CD14-positive monocyte (primary cell): Measurements from ENCODE around the gene C5orf47. TPM values are rescaled to one million over a fixed set of nuclear protein-coding genes. Genes with fewer than 3 reads are reported as not detected.

Experiments
- DNase-seq, 3 donors: peaks; one replicate each; pipeline ENCODE4 v3.0.0-alpha.2; 2011 to 2022
- H2AFZ ChIP-seq: 2 replicates; pipeline ENCODE4 v1.6.0; 2012; ENCODE audit warnings: mild to moderate bottlenecking, low read depth, low read length, inconsistent platforms; ENCODE audit not compliant: insufficient read depth, poor library complexity, severe bottlenecking
- H3K27ac ChIP-seq, 2 donors: 1 replicate in 1 of 2; 2 replicates in 1 of 2; pipeline ENCODE4 v1.5.1; 2012 to 2013; ENCODE audit warnings: low read length in 2 of 2, control low read depth in 1 of 2, inconsistent platforms in 1 of 2, low read depth in 1 of 2, mild to moderate bottlenecking in 1 of 2
- H3K27me3 ChIP-seq, 2 donors: one replicate each; pipeline versions ENCODE4 v1.6.0 to v1.6.1; 2011 to 2013; ENCODE audit warnings: low read length in 2 of 2; ENCODE audit not compliant: control insufficient read depth in 2 of 2, insufficient read depth in 2 of 2
- H3K36me3 ChIP-seq, 2 donors: replicated peaks in 1 of 2; 1 replicate in 1 of 2; 2 replicates in 1 of 2; pipeline versions ENCODE4 v1.5.1 to v1.6.1; 2012 to 2013; ENCODE audit warnings: low read length in 2 of 2, control low read depth in 1 of 2, inconsistent platforms in 1 of 2, mild to moderate bottlenecking in 1 of 2; ENCODE audit not compliant: insufficient read depth in 2 of 2, control insufficient read depth in 1 of 2
- H3K4me1 ChIP-seq, 2 donors: 1 replicate in 1 of 2; 2 replicates in 1 of 2; pipeline versions ENCODE4 v1.5.1 to v1.6.1; 2012 to 2013; ENCODE audit warnings: low read length in 2 of 2, control low read depth in 1 of 2, inconsistent platforms in 1 of 2, mild to moderate bottlenecking in 1 of 2, moderate library complexity in 1 of 2; ENCODE audit not compliant: insufficient read depth in 2 of 2, control insufficient read depth in 1 of 2
- H3K4me2 ChIP-seq: replicated peaks from 2 replicates; pipeline ENCODE3; 2012; ENCODE audit warnings: low read length, moderate library complexity, mild to moderate bottlenecking; ENCODE audit not compliant: poor library complexity, severe bottlenecking; ENCODE audit errors: extremely low read depth
- H3K4me3 ChIP-seq, 3 experiments: fragments of 200-600 bp in 1 of 3; sonication (generic) in 1 of 3; replicated peaks in 1 of 3; 1 replicate in 2 of 3; 2 replicates in 1 of 3; pipeline ENCODE4 v1.5.1; 2011 to 2013; ENCODE audit warnings: low read length in 3 of 3, mild to moderate bottlenecking in 3 of 3, control low read depth in 2 of 3, low read depth in 2 of 3, inconsistent platforms in 1 of 3, moderate library complexity in 1 of 3
- H3K79me2 ChIP-seq: 2 replicates; pipeline ENCODE4 v1.6.0; 2012; ENCODE audit warnings: mild to moderate bottlenecking, control low read depth, inconsistent platforms, low read length, moderate library complexity; ENCODE audit not compliant: insufficient read depth
- H3K9ac ChIP-seq: 2 replicates; pipeline ENCODE4 v1.6.0; 2017; ENCODE audit warnings: low read length, mild to moderate bottlenecking; ENCODE audit not compliant: insufficient read depth, poor library complexity, severe bottlenecking
- H3K9me3 ChIP-seq, 2 donors: replicated peaks in 1 of 2; 1 replicate in 1 of 2; 2 replicates in 1 of 2; pipeline versions ENCODE4 v1.5.1 to v1.6.1; 2012 to 2013; ENCODE audit warnings: low read length in 2 of 2, control low read depth in 1 of 2; ENCODE audit not compliant: control insufficient read depth in 1 of 2, insufficient read depth in 1 of 2
- H4K20me1 ChIP-seq: 2 replicates; pipeline ENCODE4 v1.6.0; 2012; ENCODE audit warnings: mild to moderate bottlenecking, low read length, control low read depth, moderate library complexity; ENCODE audit not compliant: insufficient read depth
- H3K27ac Mint-ChIP-seq, 7 donors: one replicate each; pipeline ENCODE4 v1.8.0; 2020; ENCODE audit warnings: mild to moderate bottlenecking in 7 of 7, mixed read lengths in 7 of 7, moderate library complexity in 6 of 7, inconsistent platforms in 2 of 7
- H3K27me3 Mint-ChIP-seq, 3 donors: one replicate each; pipeline ENCODE4 v1.8.0; 2021 to 2022; ENCODE audit warnings: low read depth in 3 of 3, mild to moderate bottlenecking in 3 of 3, mixed read lengths in 3 of 3, moderate library complexity in 3 of 3, inconsistent platforms in 1 of 3
- H3K36me3 Mint-ChIP-seq, 2 donors: one replicate each; pipeline ENCODE4 v1.8.0; 2020; ENCODE audit warnings: mixed read lengths in 2 of 2, inconsistent platforms in 1 of 2, mild to moderate bottlenecking in 1 of 2
- H3K4me1 Mint-ChIP-seq: one replicate; pipeline ENCODE4 v1.8.0; 2020; ENCODE audit warnings: mild to moderate bottlenecking, mixed read lengths
- H3K4me3 Mint-ChIP-seq, 2 donors: one replicate each; pipeline ENCODE4 v1.8.0; 2020; ENCODE audit warnings: mild to moderate bottlenecking in 2 of 2, mixed read lengths in 2 of 2, moderate library complexity in 1 of 2
- H3K9me3 Mint-ChIP-seq, 7 donors: one replicate each; pipeline ENCODE4 v1.8.0; 2020 to 2022; ENCODE audit warnings: mixed read lengths in 7 of 7, mild to moderate bottlenecking in 6 of 7, moderate library complexity in 6 of 7, inconsistent platforms in 2 of 7
- CTCF ChIP-seq: fragments of 200-600 bp; IDR thresholded peaks from one replicate; pipeline ENCODE4 v1.8.0; 2022; ENCODE audit warnings: antibody characterized with exemption, mild to moderate bottlenecking
- WGBS: methylation state at CpG from one replicate; pipeline ENCODE4 v1.1.5; 2013; ENCODE audit warnings: missing lambda C conversion rate; ENCODE audit not compliant: insufficient coverage; 5-methylcytosine and 5-hydroxymethylcytosine counted together
- intact Hi-C, 2 donors: fragments of 100-400 bp; cut with micrococcal nuclease; formaldehyde crosslinking; loops; one replicate each; pipeline versions ENCODE4 v1.15.0 to v1.15.1; 2023
- polyA plus RNA-seq, 3 donors: library from polyadenylated mRNA; depleted of rRNA in 1 of 3; unstranded in 2 of 3; stranded (reverse) in 1 of 3; fragments of 300-500 nt in 2 of 3; fragments of >200 nt in 1 of 3; fragmentation: Illumina TruSeq in 2 of 3; gene quantifications; 1 replicate in 2 of 3; 2 replicates in 1 of 3; pipeline ENCODE4 v1.2.3, GENCODE V29; 2012 to 2021

Gene C5orf47
- polyA plus RNA-seq, 3 donors: not detected

DNA sequence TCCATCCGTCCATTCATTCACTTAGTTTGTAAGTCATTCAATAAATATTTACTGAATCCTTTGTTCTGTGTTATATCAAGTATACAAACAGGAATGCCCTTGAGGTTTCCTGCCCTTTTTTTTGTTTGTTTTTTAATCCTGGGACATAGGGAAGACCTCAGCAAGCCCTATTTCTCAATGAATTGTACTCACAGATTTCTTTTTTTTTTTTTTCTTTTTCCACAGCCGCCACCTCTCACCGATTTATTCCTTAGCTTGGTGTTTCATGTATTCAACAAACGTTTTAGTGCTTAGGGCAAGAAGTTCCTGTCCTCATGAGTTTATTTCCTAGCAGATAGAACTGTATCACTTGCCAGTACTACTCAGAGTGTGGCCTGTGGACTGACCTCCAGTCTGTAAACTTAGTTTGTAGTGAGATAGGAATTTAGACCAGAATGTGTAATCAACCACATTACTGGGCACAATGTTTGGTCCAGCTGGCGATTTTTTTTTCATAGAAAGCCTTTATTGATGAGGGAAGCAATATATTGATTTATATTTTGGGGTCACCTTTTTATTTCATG, 35.4 kb upstream of the C5orf47 start:
- peaks cover 0 to 1% (median 0%) of the 10 kb centered on the region in 3 donors for H3K27me3 Mint-ChIP-seq
- Histone ChIP-seq H3K4me1 (no peaks in the 10 kb centered on the region), H3K36me3 (peaks cover 95 to 97% of the 10 kb centered on the region in 2 donors), H3K79me2 (no peaks in the 10 kb centered on the region), H3K9me3 (no peaks in the 10 kb centered on the region), H3K4me2 (no peak overlapping the region), H2AFZ (no peak overlapping the region), H3K9ac (no peak overlapping the region), H4K20me1 (peaks cover 24% of the 10 kb centered on the region), H3K27me3 (no peaks in the 10 kb centered on the region), H3K27ac (no peak overlapping the region), H3K4me3 (no peak overlapping the region)
- DNase-seq: no peak
- H3K9me3 Mint-ChIP-seq: no peaks in the 10 kb centered on the region
- H3K4me3 Mint-ChIP-seq: no peak overlapping the region
- H3K4me1 Mint-ChIP-seq: no peaks in the 10 kb centered on the region
- 88% methylated on average over 3 of the region's 5 CpGs for WGBS
- peaks cover 75 to 82% of the 10 kb centered on the region in 2 donors for H3K36me3 Mint-ChIP-seq
- TF ChIP-seq CTCF: no peak
- H3K27ac Mint-ChIP-seq: peak overlapping the region in 1 of 7 donors; percentile 53
- intact Hi-C loops: no loop called here

GRCh38 chr5:173954671-173955521, 34.1 kb upstream of the C5orf47 start:
- Histone ChIP-seq H3K27me3 (no peaks in the 10 kb centered on the region), H3K9ac (no peak overlapping the region), H3K4me1 (no peaks in the 10 kb centered on the region), H3K4me3 (no peak overlapping the region), H3K4me2 (no peak overlapping the region), H3K36me3 (peaks cover 90% of the 10 kb centered on the region in 2 donors), H3K27ac (peak overlapping the region in 1 of 2 donors; percentile 32), H4K20me1 (peaks cover 23% of the 10 kb centered on the region), H2AFZ (no peak overlapping the region), H3K9me3 (no peaks in the 10 kb centered on the region), H3K79me2 (no peaks in the 10 kb centered on the region)
- Mint-ChIP-seq H3K36me3 (peaks cover 71 to 74% of the 10 kb centered on the region in 2 donors), H3K4me1 (peaks cover 1% of the 10 kb centered on the region), H3K27ac (peak overlapping the region in 5 of 7 donors; percentile 41 to 87 (median 72)), H3K9me3 (no peaks in the 10 kb centered on the region), H3K27me3 (no peaks in the 10 kb centered on the region), H3K4me3 (no peak overlapping the region)
- peak in 1 of 3 donors; percentile 27 for DNase-seq
- intact Hi-C loops: no loop called here
- WGBS: 100% methylated on average over 2 of the region's 6 CpGs
- no peak for TF ChIP-seq CTCF
